CD4-positive, alpha-beta T cell treated with Interleukin-17A for 1 hour (primary cell): ENCODE results near the gene BTAF1.

Source experiments
- DNase-seq: peaks from one replicate; pipeline ENCODE4 v3.0.0-alpha.2; 2020

BTAF1 gene

GRCh38 chr10:91908337-91909116 lies 15.0 kb upstream of the BTAF1 start:
- DNase-seq, result peak; percentile 76

GRCh38 chr10:91909117-91909677 lies 14.4 kb upstream of the BTAF1 start, which contains the start of gene FGFBP3:
Gene FGFBP3, minus strand, starts transcription at chr10:91909486. Its CDS starts 517 bp downstream, at chr10:91908969.
- peak; percentile 38 for DNase-seq

GRCh38 chr10:91910467-91910866 lies 13.1 kb upstream of the BTAF1 start:
- no peak for DNase-seq

- no peak for DNase-seq
These were observed 3.9 kb upstream of the BTAF1 start for GRCh38 chr10:91919651-91920050.

- no peak for DNase-seq
These were observed 847 bp downstream of the BTAF1 start for GRCh38 chr10:91924212-91925021.

GRCh38 chr10:91925022-91925320 lies 1.4 kb downstream of the BTAF1 start:
- DNase-seq, result no peak

GRCh38 chr10:91930939-91931338 lies 7.4 kb downstream of the BTAF1 start:
- no peak for DNase-seq

GRCh38 chr10:91931526-91932190 lies 8.1 kb downstream of the BTAF1 start:
- DNase-seq, result no peak

- DNase-seq, result no peak
These were observed 9.2 kb downstream of the BTAF1 start for GRCh38 chr10:91932737-91933136.

GRCh38 chr10:91935886-91936285 lies 12.3 kb downstream of the BTAF1 start:
- DNase-seq, result no peak

GRCh38 chr10:91939653-91940052 lies 16.1 kb downstream of the BTAF1 start:
- DNase-seq, result no peak

GRCh38 chr10:91941426-91941825 lies 17.9 kb downstream of the BTAF1 start:
- DNase-seq, result no peak

GRCh38 chr10:91944880-91945630 lies 21.5 kb downstream of the BTAF1 start:
- DNase-seq, result no peak

- no peak for DNase-seq
These were observed 30.1 kb downstream of the BTAF1 start for GRCh38 chr10:91953600-91954160.

GRCh38 chr10:91955114-91955513 lies 31.5 kb downstream of the BTAF1 start:
- no peak for DNase-seq

GRCh38 chr10:91957091-91957490 lies 33.5 kb downstream of the BTAF1 start:
- DNase-seq, result no peak

- DNase-seq, result no peak
These were observed 45.7 kb downstream of the BTAF1 start for GRCh38 chr10:91969297-91969696.

- no peak for DNase-seq
These were observed 51.4 kb downstream of the BTAF1 start for GRCh38 chr10:91974960-91975359.

- no peak for DNase-seq
These were observed 51.9 kb downstream of the BTAF1 start for GRCh38 chr10:91975438-91975837.

- no peak for DNase-seq
These were observed 52.9 kb downstream of the BTAF1 start for GRCh38 chr10:91976317-91977051.

- DNase-seq, result no peak
These were observed 53.9 kb downstream of the BTAF1 start for GRCh38 chr10:91977491-91977890.

GRCh38 chr10:91978585-91978984 lies 55.0 kb downstream of the BTAF1 start:
- DNase-seq, result no peak
